Mesenchymal stem cell (in vitro differentiated cells and primary cell): Measurements from ENCODE around the gene CHCHD6.

Experiments used
- DNase-seq: peaks from one replicate; pipeline ENCODE4 v3.0.0-alpha.2; 2013
- H2AFZ ChIP-seq: one replicate; pipeline ENCODE4 v1.6.1; 2013; ENCODE audit warnings: low read depth, mild to moderate bottlenecking, control low read depth, inconsistent platforms, low read length, moderate library complexity
- H2AK5ac ChIP-seq: 2 replicates; pipeline ENCODE4 v1.6.1; 2013; ENCODE audit warnings: low read length, moderate library complexity, mild to moderate bottlenecking, inconsistent platforms; ENCODE audit not compliant: severe bottlenecking
- H2BK120ac ChIP-seq: one replicate; pipeline ENCODE4 v1.6.1; 2013; ENCODE audit warnings: low read depth, mild to moderate bottlenecking, inconsistent platforms, low read length, moderate library complexity
- H2BK12ac ChIP-seq, 2 experiments: one replicate each; pipeline ENCODE4 v1.6.1; 2013; ENCODE audit warnings: inconsistent platforms in 2 of 2, low read length in 2 of 2, mild to moderate bottlenecking in 2 of 2, moderate library complexity in 2 of 2, control low read depth in 1 of 2
- H2BK15ac ChIP-seq: one replicate; pipeline ENCODE4 v1.6.1; 2013; ENCODE audit warnings: mild to moderate bottlenecking, low read depth, inconsistent platforms; ENCODE audit not compliant: poor library complexity, severe bottlenecking
- H2BK5ac ChIP-seq: 2 replicates; pipeline ENCODE4 v1.6.1; 2013; ENCODE audit warnings: low read depth, mild to moderate bottlenecking, low read length, control low read depth, inconsistent platforms; ENCODE audit not compliant: poor library complexity, severe bottlenecking
- H3K14ac ChIP-seq, 2 experiments: one replicate each; pipeline ENCODE4 v1.6.1; 2013; ENCODE audit warnings: inconsistent platforms in 2 of 2, low read length in 2 of 2, control low read depth in 1 of 2, mild to moderate bottlenecking in 1 of 2, moderate library complexity in 1 of 2
- H3K18ac ChIP-seq, 2 experiments: one replicate each; pipeline ENCODE4 v1.6.1; 2013; ENCODE audit warnings: inconsistent platforms in 2 of 2, low read length in 2 of 2, control low read depth in 1 of 2, low read depth in 1 of 2, mild to moderate bottlenecking in 1 of 2
- H3K23ac ChIP-seq, 2 experiments: one replicate each; pipeline ENCODE4 v1.6.1; 2013; ENCODE audit warnings: inconsistent platforms in 2 of 2, low read length in 2 of 2, mild to moderate bottlenecking in 2 of 2, moderate library complexity in 2 of 2, control low read depth in 1 of 2
- H3K27ac ChIP-seq: 2 replicates; pipeline ENCODE4 v1.5.1; 2013; ENCODE audit warnings: mild to moderate bottlenecking, moderate library complexity, low read length, control low read depth, inconsistent platforms; ENCODE audit not compliant: poor library complexity, severe bottlenecking
- H3K27me3 ChIP-seq, 2 experiments: 2 replicates each; pipeline versions ENCODE4 v1.6.1 to v1.7.0; 2013; ENCODE audit warnings: low read length in 2 of 2, mild to moderate bottlenecking in 2 of 2, moderate library complexity in 2 of 2, control low read depth in 1 of 2, inconsistent platforms in 1 of 2; ENCODE audit not compliant: control insufficient read depth in 1 of 2, insufficient read depth in 1 of 2
- H3K36me3 ChIP-seq, 2 experiments: 2 replicates each; pipeline versions ENCODE4 v1.6.1 to v1.7.0; 2013; ENCODE audit warnings: low read length in 2 of 2, control low read depth in 1 of 2, inconsistent platforms in 1 of 2, low read depth in 1 of 2, mild to moderate bottlenecking in 1 of 2; ENCODE audit not compliant: insufficient read depth in 2 of 2, control insufficient read depth in 1 of 2
- H3K4ac ChIP-seq, 2 experiments: one replicate each; pipeline ENCODE4 v1.6.1; 2013; ENCODE audit warnings: inconsistent platforms in 2 of 2, low read length in 2 of 2, mild to moderate bottlenecking in 2 of 2, moderate library complexity in 2 of 2, control low read depth in 1 of 2, low read depth in 1 of 2
- H3K4me1 ChIP-seq: 2 replicates; pipeline ENCODE4 v1.6.1; 2013; ENCODE audit warnings: low read depth, low read length, control low read depth; ENCODE audit not compliant: control insufficient read depth, insufficient read depth
- H3K4me2 ChIP-seq: 2 replicates; pipeline ENCODE4 v1.6.1; 2013; ENCODE audit warnings: low read length, mild to moderate bottlenecking, inconsistent platforms; ENCODE audit not compliant: poor library complexity, severe bottlenecking
- H3K4me3 ChIP-seq, 2 experiments: 2 replicates each; pipeline versions ENCODE4 v1.5.1 to v1.7.0; 2013; ENCODE audit warnings: low read length in 2 of 2, mild to moderate bottlenecking in 2 of 2, control low read depth in 1 of 2, low read depth in 1 of 2; ENCODE audit not compliant: insufficient read depth in 1 of 2
- H3K79me1 ChIP-seq: replicated peaks from 2 replicates; pipeline ENCODE4 v1.6.1; 2013; ENCODE audit warnings: mild to moderate bottlenecking, control low read depth, low read length, inconsistent platforms; ENCODE audit not compliant: poor library complexity, severe bottlenecking
- H3K9ac ChIP-seq: 2 replicates; pipeline ENCODE4 v1.7.0; 2013; ENCODE audit warnings: mild to moderate bottlenecking, low read length, moderate library complexity
- H3K9me3 ChIP-seq: 2 replicates; pipeline ENCODE4 v1.7.0; 2013; ENCODE audit warnings: mild to moderate bottlenecking, low read length; ENCODE audit not compliant: control insufficient read depth
- H4K8ac ChIP-seq: one replicate; pipeline ENCODE4 v1.6.1; 2013; ENCODE audit warnings: inconsistent platforms, mild to moderate bottlenecking, low read length, moderate library complexity
- H4K91ac ChIP-seq: one replicate; pipeline ENCODE4 v1.6.1; 2013; ENCODE audit warnings: mild to moderate bottlenecking, low read length, inconsistent platforms
- WGBS: methylation state at CpG from one replicate; pipeline ENCODE4 v1.1.7; 2013; ENCODE audit warnings: mixed read lengths; 5-methylcytosine and 5-hydroxymethylcytosine counted together

The CHCHD6 gene

GRCh38 chr3:126691765-126692164, 12.3 kb upstream of the CHCHD6 start:
- H3K4me3 ChIP-seq, result no peak overlapping the region
- no peak for DNase-seq
- H3K27ac ChIP-seq, result no peak overlapping the region
- H2BK5ac ChIP-seq, result no peak overlapping the region
- no peak overlapping the region for H2AFZ ChIP-seq
- no peaks in the 10 kb centered on the region for H3K9me3 ChIP-seq
- H4K8ac ChIP-seq, result no peak overlapping the region
- no peak overlapping the region for H4K91ac ChIP-seq
- H3K79me1 ChIP-seq, result no peaks in the 10 kb centered on the region
- no peaks in the 10 kb centered on the region for H3K36me3 ChIP-seq
- no peak overlapping the region for H3K14ac ChIP-seq
- H2AK5ac ChIP-seq, result no peak overlapping the region
- H3K4ac ChIP-seq, result no peak overlapping the region
- H3K4me2 ChIP-seq, result no peak overlapping the region
- H3K9ac ChIP-seq, result no peak overlapping the region
- no peak overlapping the region for H3K18ac ChIP-seq
- no peaks in the 10 kb centered on the region for H3K4me1 ChIP-seq
- H2BK12ac ChIP-seq, result no peak overlapping the region
- H3K27me3 ChIP-seq, result peaks cover 30 to 54% of the 10 kb centered on the region in 2 experiments
- whole genome bisulfite sequencing, result 68% methylated on average over 3 of the region's 4 CpGs
- no peak overlapping the region for H3K23ac ChIP-seq
- no peak overlapping the region for H2BK120ac ChIP-seq
- no peak overlapping the region for H2BK15ac ChIP-seq

- no peak overlapping the region for H3K4me2 ChIP-seq
- 75% methylated on average over 3 of the region's 5 CpGs for WGBS
- H3K36me3 ChIP-seq, result no peaks in the 10 kb centered on the region
- no peak overlapping the region for H3K9ac ChIP-seq
- H3K79me1 ChIP-seq, result no peaks in the 10 kb centered on the region
- no peak overlapping the region for H4K8ac ChIP-seq
- no peak overlapping the region for H2BK5ac ChIP-seq
- H4K91ac ChIP-seq, result no peak overlapping the region
- no peak overlapping the region for H2BK120ac ChIP-seq
- no peak overlapping the region for H2BK15ac ChIP-seq
- H3K9me3 ChIP-seq, result no peaks in the 10 kb centered on the region
- H3K4me1 ChIP-seq, result no peaks in the 10 kb centered on the region
- no peak overlapping the region for H3K14ac ChIP-seq
- no peak overlapping the region for H3K27ac ChIP-seq
- no peak overlapping the region for H3K4ac ChIP-seq
- H3K27me3 ChIP-seq, result peaks cover 31 to 54% of the 10 kb centered on the region in 2 experiments
- H3K18ac ChIP-seq, result no peak overlapping the region
- no peak overlapping the region for H2AFZ ChIP-seq
- H3K4me3 ChIP-seq, result no peak overlapping the region
- H3K23ac ChIP-seq, result no peak overlapping the region
- H2AK5ac ChIP-seq, result no peak overlapping the region
- no peak for DNase-seq
- no peak overlapping the region for H2BK12ac ChIP-seq
These were observed 11.2 kb upstream of the CHCHD6 start for GRCh38 chr3:126692858-126693257.

- H3K4me3 ChIP-seq, result no peak overlapping the region
- H3K27ac ChIP-seq, result no peak overlapping the region
- H2BK15ac ChIP-seq, result no peak overlapping the region
- H3K4me2 ChIP-seq, result no peak overlapping the region
- H4K8ac ChIP-seq, result no peak overlapping the region
- WGBS, result 92% methylated on average over 3 of the region's 3 CpGs
- no peak overlapping the region for H3K18ac ChIP-seq
- peaks cover 35 to 54% of the 10 kb centered on the region in 2 experiments for H3K27me3 ChIP-seq
- no peaks in the 10 kb centered on the region for H3K36me3 ChIP-seq
- H3K4me1 ChIP-seq, result no peaks in the 10 kb centered on the region
- H2BK5ac ChIP-seq, result no peak overlapping the region
- no peak overlapping the region for H3K9ac ChIP-seq
- H2AK5ac ChIP-seq, result no peak overlapping the region
- no peaks in the 10 kb centered on the region for H3K79me1 ChIP-seq
- no peaks in the 10 kb centered on the region for H3K9me3 ChIP-seq
- no peak overlapping the region for H3K4ac ChIP-seq
- H2BK120ac ChIP-seq, result no peak overlapping the region
- no peak overlapping the region for H3K23ac ChIP-seq
- H2AFZ ChIP-seq, result no peak overlapping the region
- DNase-seq, result no peak
- H3K14ac ChIP-seq, result no peak overlapping the region
- no peak overlapping the region for H4K91ac ChIP-seq
- H2BK12ac ChIP-seq, result no peak overlapping the region
These were observed 10.1 kb upstream of the CHCHD6 start for GRCh38 chr3:126693921-126694320.

- H3K9ac ChIP-seq, result no peak overlapping the region
- no peak overlapping the region for H2BK120ac ChIP-seq
- no peak overlapping the region for H2BK15ac ChIP-seq
- no peak overlapping the region for H2AFZ ChIP-seq
- no peak overlapping the region for H4K91ac ChIP-seq
- H3K23ac ChIP-seq, result no peak overlapping the region
- H3K4me2 ChIP-seq, result no peak overlapping the region
- H3K14ac ChIP-seq, result no peak overlapping the region
- H3K4ac ChIP-seq, result no peak overlapping the region
- WGBS, result 81% methylated on average over 5 of the region's 5 CpGs
- no peaks in the 10 kb centered on the region for H3K36me3 ChIP-seq
- H3K27me3 ChIP-seq, result peaks cover 36 to 59% of the 10 kb centered on the region in 2 experiments
- H3K27ac ChIP-seq, result no peak overlapping the region
- H3K9me3 ChIP-seq, result peaks cover 5% of the 10 kb centered on the region
- H3K4me1 ChIP-seq, result no peaks in the 10 kb centered on the region
- H3K4me3 ChIP-seq, result no peak overlapping the region
- H3K79me1 ChIP-seq, result no peaks in the 10 kb centered on the region
- H4K8ac ChIP-seq, result no peak overlapping the region
- H2AK5ac ChIP-seq, result no peak overlapping the region
- no peak overlapping the region for H2BK12ac ChIP-seq
- no peak overlapping the region for H2BK5ac ChIP-seq
- no peak overlapping the region for H3K18ac ChIP-seq
- no peak for DNase-seq
These were observed 7.3 kb upstream of the CHCHD6 start for GRCh38 chr3:126696701-126697267.
